ENCODE measurements around the gene RNF213. TPM values are rescaled to one million over a fixed set of nuclear protein-coding genes. Genes with fewer than 3 reads are reported as not detected.

RNF213 gene
- total RNA-seq, 1 experiment from 2014 or later, result 179 TPM

DNA sequence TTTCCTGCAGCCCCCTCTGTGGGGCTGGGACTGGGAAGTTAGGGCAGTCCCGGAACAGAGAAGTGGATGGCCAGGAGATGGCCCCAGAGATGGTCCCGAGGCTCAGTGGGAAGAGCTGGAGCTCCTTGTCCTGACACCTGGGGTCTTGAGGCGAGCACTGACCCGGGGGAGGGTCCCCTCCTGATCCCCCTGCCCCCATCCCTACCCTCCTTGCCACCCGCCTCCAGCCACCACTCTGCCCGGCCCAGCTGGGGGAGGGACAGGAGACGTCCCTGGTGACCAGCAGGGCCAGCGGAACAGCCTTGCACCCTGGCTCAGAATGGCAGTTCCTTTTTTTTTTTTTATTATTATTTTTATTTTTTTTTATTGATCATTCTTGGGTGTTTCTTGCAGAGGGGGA is 13.9 kb upstream of the RNF213 start:
- H3K27me3 ChIP-seq (ENCODE audit: insufficient read depth, low read depth), result no peaks in the 10 kb centered on the region
- intact Hi-C loops (cut with micrococcal nuclease; ENCODE audit: unreplicated experiment), result no loop called here

DNA sequence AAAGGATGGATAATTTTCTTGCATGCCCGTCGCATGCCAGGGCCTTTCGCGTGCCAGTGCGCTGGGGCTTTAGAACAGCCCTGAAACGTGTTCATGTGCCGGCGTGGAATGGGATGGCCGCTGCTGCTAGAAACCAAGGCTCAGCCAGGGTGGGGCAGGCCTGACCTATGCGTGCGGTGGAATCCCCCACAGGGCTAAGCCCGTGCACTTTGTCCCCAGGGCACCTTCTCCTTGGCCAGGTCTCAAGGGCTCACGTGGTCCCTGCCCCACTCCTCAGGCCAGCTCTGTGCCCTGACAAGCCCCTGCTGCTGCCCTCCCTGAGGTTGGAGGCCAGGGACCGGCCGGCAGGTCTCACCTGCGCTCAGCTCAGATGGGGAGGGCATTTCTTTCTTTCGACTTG is 13.1 kb upstream of the RNF213 start:
- Histone ChIP-seq H3F3A (ENCODE audit: insufficient read depth, low read depth) (no peaks in the 10 kb centered on the region), H3K27ac (no peak overlapping the region), H3K9me3 (ENCODE audit: insufficient read depth, low read depth) (no peaks in the 10 kb centered on the region), H2AFZ (no peak overlapping the region), H3K36me3 (ENCODE audit: low read depth) (no peaks in the 10 kb centered on the region), H3K4me2 (no peak overlapping the region), H3K9me2 (ENCODE audit: insufficient read depth) (no peaks in the 10 kb centered on the region), H3K4me3 (no peak overlapping the region), H3K4me1 (replicated peaks; ENCODE audit: insufficient read depth) (no peaks in the 10 kb centered on the region), H3K79me2 (ENCODE audit: low read depth) (no peaks in the 10 kb centered on the region), H4K20me1 (ENCODE audit: insufficient read depth) (no peaks in the 10 kb centered on the region), H3K27me3 (ENCODE audit: insufficient read depth, low read depth) (no peaks in the 10 kb centered on the region)
- CTCF ChIA-PET, result no interaction called here
- TF ChIP-seq EZH2 (IDR thresholded peaks at IDR 0.05; ENCODE audit: low read depth), result no peak
- TF ChIP-seq, protein P1, sequence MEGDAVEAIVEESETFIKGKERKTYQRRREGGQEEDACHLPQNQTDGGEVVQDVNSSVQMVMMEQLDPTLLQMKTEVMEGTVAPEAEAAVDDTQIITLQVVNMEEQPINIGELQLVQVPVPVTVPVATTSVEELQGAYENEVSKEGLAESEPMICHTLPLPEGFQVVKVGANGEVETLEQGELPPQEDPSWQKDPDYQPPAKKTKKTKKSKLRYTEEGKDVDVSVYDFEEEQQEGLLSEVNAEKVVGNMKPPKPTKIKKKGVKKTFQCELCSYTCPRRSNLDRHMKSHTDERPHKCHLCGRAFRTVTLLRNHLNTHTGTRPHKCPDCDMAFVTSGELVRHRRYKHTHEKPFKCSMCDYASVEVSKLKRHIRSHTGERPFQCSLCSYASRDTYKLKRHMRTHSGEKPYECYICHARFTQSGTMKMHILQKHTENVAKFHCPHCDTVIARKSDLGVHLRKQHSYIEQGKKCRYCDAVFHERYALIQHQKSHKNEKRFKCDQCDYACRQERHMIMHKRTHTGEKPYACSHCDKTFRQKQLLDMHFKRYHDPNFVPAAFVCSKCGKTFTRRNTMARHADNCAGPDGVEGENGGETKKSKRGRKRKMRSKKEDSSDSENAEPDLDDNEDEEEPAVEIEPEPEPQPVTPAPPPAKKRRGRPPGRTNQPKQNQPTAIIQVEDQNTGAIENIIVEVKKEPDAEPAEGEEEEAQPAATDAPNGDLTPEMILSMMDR (conservative IDR thresholded peaks at IDR 0.05), result no peak
- intact Hi-C loops (cut with micrococcal nuclease; ENCODE audit: unreplicated experiment), result no loop called here
- POLR2A ChIA-PET (ENCODE audit: unreplicated experiment), result no interaction called here
- BruUV-seq (replicated peaks), result no TSS peak
- DNase-seq, result no peak

More for the DNA sequence above, 13.9 kb upstream of the RNF213 start:
- Histone ChIP-seq H3K27ac (no peak overlapping the region), H2AFZ (no peak overlapping the region), H3K4me1 (replicated peaks; ENCODE audit: insufficient read depth) (no peaks in the 10 kb centered on the region), H3K36me3 (ENCODE audit: low read depth) (no peaks in the 10 kb centered on the region), H3K79me2 (ENCODE audit: low read depth) (no peaks in the 10 kb centered on the region), H3F3A (ENCODE audit: insufficient read depth, low read depth) (no peaks in the 10 kb centered on the region), H3K4me3 (no peak overlapping the region), H3K4me2 (no peak overlapping the region), H3K9me3 (ENCODE audit: insufficient read depth, low read depth) (no peaks in the 10 kb centered on the region), H4K20me1 (ENCODE audit: insufficient read depth) (no peaks in the 10 kb centered on the region), H3K9me2 (ENCODE audit: insufficient read depth) (no peaks in the 10 kb centered on the region)
- no TSS peak for BruUV-seq (replicated peaks)
- TF ChIP-seq, protein P1 (conservative IDR thresholded peaks at IDR 0.05), result no peak
- no peak for TF ChIP-seq EZH2 (IDR thresholded peaks at IDR 0.05; ENCODE audit: low read depth)
- DNase-seq, result no peak
- CTCF ChIA-PET, result no interaction called here
- POLR2A ChIA-PET (ENCODE audit: unreplicated experiment), result no interaction called here

DNA sequence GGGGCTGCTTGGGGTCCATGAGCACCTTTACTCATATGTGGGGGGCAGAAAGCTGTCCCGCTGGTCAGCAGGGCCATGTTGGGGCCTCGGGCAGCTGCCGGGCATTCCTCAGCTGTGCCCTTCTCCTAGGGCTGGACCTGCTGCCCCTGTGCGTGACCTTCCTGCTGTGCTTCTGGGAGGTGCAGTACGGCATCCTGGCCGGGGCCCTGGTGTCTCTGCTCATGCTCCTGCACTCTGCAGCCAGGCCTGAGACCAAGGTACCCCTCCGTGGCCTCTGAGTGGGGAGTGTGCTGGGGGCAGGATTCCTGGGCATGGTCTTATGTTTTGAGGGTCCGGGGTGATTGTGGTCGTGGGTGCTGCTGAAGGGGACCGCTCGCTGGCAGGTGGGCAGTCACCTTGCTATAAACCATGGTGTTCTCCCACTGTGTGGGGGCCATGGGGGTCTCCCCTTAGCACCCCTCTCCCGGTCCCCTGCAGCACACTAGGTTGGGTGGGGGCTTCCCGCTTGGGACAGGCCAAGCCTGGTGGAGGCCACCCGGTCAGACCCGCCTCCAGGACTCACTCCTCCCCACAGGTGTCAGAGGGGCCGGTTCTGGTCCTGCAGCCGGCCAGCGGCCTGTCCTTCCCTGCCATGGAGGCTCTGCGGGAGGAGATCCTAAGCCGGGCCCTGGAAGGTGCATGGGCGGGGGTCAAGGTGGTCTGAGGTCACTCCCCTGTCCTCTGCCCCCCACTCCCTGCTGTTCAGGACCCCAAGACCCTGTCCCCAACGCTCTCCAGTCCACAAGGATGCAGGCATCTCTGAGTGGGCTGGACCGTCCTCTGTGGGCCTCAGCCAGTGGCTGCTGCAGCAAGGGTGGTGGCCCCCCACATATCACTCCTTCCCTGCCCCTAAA is 12.4 kb upstream of the RNF213 start:
- no peak overlapping the region for H3K4me2 ChIP-seq
- H3K79me2 ChIP-seq (ENCODE audit: low read depth), result no peaks in the 10 kb centered on the region
- DNase-seq, result no peak
- ChIA-PET CTCF (no interaction called here), POLR2A (ENCODE audit: unreplicated experiment) (interaction anchor here (0.6 kb wide), 1 partner anchor 116 kb away, joined by 4 read pairs; no protein-coding TSS in a partner anchor)
- H3K27ac ChIP-seq, result no peak overlapping the region
- no peak overlapping the region for H2AFZ ChIP-seq
- H3F3A ChIP-seq (ENCODE audit: insufficient read depth, low read depth), result no peaks in the 10 kb centered on the region
- TF ChIP-seq, protein P1 (conservative IDR thresholded peaks at IDR 0.05), result no peak
- no peak for TF ChIP-seq EZH2 (IDR thresholded peaks at IDR 0.05; ENCODE audit: low read depth)
- H3K4me3 ChIP-seq, result no peak overlapping the region
- no peaks in the 10 kb centered on the region for H3K27me3 ChIP-seq (ENCODE audit: insufficient read depth, low read depth)
- peaks cover 2% of the 10 kb centered on the region; the same call in 1 of the 2 replicates for H3K4me1 ChIP-seq (replicated peaks; ENCODE audit: insufficient read depth)
- BruUV-seq (replicated peaks), result no TSS peak
- intact Hi-C loops (cut with micrococcal nuclease; ENCODE audit: unreplicated experiment), result no loop called here
- H4K20me1 ChIP-seq (ENCODE audit: insufficient read depth), result no peaks in the 10 kb centered on the region
- H3K36me3 ChIP-seq (ENCODE audit: low read depth), result no peaks in the 10 kb centered on the region
- no peaks in the 10 kb centered on the region for H3K9me2 ChIP-seq (ENCODE audit: insufficient read depth)
- no peaks in the 10 kb centered on the region for H3K9me3 ChIP-seq (ENCODE audit: insufficient read depth, low read depth)

Measured in PC-9 (cell line).